Measurements from ENCODE around the gene ACER3. TPM values are rescaled to one million over a fixed set of nuclear protein-coding genes. Genes with fewer than 3 reads are reported as not detected.

Gene ACER3
- total and polyA plus RNA-seq, 2 experiments from 2014 or later, result 6.2 to 26.5 TPM

DNA sequence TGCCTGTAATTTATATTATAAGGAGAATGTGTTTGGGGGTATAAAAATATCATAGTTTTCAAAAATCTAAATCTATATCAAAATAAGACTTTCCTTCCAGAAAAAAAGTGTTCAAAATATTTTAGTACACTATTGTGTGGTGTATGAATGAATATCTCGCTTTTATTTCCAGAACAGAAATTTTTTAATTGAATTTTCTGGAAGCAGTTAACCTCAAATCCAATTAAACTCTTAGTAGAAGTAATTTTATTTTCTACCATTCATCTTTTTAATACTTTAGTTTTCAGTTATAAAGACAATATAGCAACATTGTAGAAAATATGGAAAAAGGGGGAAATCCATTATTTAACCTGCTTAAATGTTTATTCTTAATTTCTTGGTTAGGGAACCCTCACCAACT is 58.7 kb downstream of the ACER3 start (continued):
- TF ChIP-seq, protein P1, sequence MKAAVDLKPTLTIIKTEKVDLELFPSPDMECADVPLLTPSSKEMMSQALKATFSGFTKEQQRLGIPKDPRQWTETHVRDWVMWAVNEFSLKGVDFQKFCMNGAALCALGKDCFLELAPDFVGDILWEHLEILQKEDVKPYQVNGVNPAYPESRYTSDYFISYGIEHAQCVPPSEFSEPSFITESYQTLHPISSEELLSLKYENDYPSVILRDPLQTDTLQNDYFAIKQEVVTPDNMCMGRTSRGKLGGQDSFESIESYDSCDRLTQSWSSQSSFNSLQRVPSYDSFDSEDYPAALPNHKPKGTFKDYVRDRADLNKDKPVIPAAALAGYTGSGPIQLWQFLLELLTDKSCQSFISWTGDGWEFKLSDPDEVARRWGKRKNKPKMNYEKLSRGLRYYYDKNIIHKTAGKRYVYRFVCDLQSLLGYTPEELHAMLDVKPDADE (IDR thresholded peaks at IDR 0.05), result no peak
- TF ChIP-seq EZH2phosphoT487 (IDR thresholded peaks at IDR 0.05; ENCODE audit: unreplicated experiment) (no peak), ZNF114 (CRISPR knock-in tag; IDR thresholded peaks at IDR 0.05) (no peak)

DNA sequence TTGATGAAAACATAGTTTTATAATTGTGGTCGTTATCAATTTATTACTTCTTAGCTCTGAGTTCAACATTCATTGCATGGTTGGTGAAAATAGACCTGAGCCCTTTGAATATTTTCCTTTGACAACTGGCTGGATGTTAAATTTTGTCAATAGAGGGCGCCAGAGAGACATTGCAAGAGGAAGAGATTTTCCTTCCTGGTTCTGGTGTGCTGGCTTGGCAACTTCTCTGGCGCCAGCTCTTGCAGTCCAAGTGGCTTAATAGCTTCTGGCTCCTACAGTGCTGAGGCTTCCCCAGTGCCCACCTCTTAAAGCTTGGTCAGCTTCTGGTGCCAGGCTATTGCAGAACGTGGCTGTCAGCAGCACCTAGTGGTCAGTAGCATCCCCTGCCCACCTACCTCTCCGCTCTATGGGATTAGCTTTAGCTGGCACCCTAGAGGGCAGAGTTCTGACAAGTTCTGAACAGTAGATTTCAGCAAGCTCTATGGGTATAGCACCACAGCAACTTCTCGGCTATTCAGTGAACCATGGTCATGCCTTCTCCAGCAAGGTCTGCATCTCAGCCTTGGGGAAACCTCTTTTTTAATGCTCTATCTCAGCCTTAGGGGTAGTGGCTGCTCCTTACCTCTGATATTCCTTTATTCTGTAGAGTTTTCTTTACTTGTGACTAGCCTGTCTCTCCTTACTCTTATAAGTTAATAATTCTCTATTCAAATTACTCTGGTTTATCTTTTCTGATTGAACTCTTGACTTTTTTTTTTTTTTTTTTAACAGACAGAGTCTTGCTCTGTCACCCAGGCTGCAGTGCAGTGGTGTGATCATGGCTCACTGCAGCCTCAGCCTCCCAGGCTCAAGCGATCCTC is 59.4 kb downstream of the ACER3 start:
- Histone ChIP-seq H3K4me1 (ENCODE audit: insufficient read depth) (no peaks in the 10 kb centered on the region), H3F3A (replicated peaks; ENCODE audit: low read depth) (no peaks in the 10 kb centered on the region), H3K4me3 (no peak overlapping the region), H3K9me2 (ENCODE audit: insufficient read depth) (no peaks in the 10 kb centered on the region), H3K27me3 (ENCODE audit: insufficient read depth) (no peaks in the 10 kb centered on the region), H4K20me1 (replicated peaks; ENCODE audit: insufficient read depth) (no peaks in the 10 kb centered on the region; the same call in 1 of the 2 replicates), H3K79me2 (replicated peaks; ENCODE audit: insufficient read depth) (no peaks in the 10 kb centered on the region), H3K27ac (ENCODE audit: low read depth) (no peak overlapping the region), H3K4me2 (no peak overlapping the region), H3K36me3 (ENCODE audit: insufficient read depth) (no peaks in the 10 kb centered on the region), H2AFZ (no peak overlapping the region)
- TF ChIP-seq, protein P2, sequence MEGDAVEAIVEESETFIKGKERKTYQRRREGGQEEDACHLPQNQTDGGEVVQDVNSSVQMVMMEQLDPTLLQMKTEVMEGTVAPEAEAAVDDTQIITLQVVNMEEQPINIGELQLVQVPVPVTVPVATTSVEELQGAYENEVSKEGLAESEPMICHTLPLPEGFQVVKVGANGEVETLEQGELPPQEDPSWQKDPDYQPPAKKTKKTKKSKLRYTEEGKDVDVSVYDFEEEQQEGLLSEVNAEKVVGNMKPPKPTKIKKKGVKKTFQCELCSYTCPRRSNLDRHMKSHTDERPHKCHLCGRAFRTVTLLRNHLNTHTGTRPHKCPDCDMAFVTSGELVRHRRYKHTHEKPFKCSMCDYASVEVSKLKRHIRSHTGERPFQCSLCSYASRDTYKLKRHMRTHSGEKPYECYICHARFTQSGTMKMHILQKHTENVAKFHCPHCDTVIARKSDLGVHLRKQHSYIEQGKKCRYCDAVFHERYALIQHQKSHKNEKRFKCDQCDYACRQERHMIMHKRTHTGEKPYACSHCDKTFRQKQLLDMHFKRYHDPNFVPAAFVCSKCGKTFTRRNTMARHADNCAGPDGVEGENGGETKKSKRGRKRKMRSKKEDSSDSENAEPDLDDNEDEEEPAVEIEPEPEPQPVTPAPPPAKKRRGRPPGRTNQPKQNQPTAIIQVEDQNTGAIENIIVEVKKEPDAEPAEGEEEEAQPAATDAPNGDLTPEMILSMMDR (conservative IDR thresholded peaks at IDR 0.05; ENCODE audit: low read depth in 2 of 2), result peak; percentile 79 to 100
- TF ChIP-seq EZH2 (IDR thresholded peaks at IDR 0.05; ENCODE audit: low read depth, unreplicated experiment), result no peak
- TF ChIP-seq JUNB (IDR thresholded peaks at IDR 0.05; ENCODE audit: unreplicated experiment), result no peak
- Mint-ChIP-seq H3K4me1 (peaks cover 8% of the 10 kb centered on the region; the same call in 2 of the 3 replicates), H3K4me3 (no peak overlapping the region), H3K27me3 (ENCODE audit: insufficient read depth, low read depth, poor library complexity) (peaks cover 4% of the 10 kb centered on the region), H3K36me3 (ENCODE audit: low read depth) (no peaks in the 10 kb centered on the region), H3K9me3 (no peaks in the 10 kb centered on the region), H3K27ac (no peak overlapping the region)
- peak; percentile 95 for DNase-seq (ENCODE audit: low spot score)
- peak; percentile 88 for ATAC-seq

DNA sequence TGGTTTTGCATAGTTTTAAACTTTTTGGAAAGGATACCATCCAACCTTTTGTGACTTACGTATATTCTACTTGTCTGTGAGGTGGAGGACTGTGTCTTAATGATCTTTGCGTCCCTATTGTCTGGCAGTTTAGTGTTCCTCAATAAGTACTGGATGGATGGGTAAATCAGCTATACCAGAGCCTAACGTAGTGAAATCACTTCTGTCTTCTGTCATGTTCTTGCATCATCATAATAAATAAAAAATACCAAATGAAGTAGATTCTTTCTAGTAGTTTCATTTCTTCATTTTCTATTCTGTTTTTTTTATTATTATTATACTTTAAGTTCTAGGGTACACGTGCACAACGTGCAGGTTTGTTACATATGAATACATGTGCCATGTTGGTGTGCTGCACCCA is 66.4 kb downstream of the ACER3 start:
- H3K4me3 ChIP-seq, result no peak overlapping the region
- H4K20me1 ChIP-seq (replicated peaks; ENCODE audit: insufficient read depth), result no peaks in the 10 kb centered on the region; the same call in 1 of the 2 replicates
- no peaks in the 10 kb centered on the region for H3F3A ChIP-seq (replicated peaks; ENCODE audit: low read depth)
- peaks cover 19% of the 10 kb centered on the region for H3K36me3 Mint-ChIP-seq (ENCODE audit: low read depth)
- no peak overlapping the region for H3K4me3 Mint-ChIP-seq
- H3K27ac ChIP-seq (ENCODE audit: low read depth), result no peak overlapping the region
- H3K36me3 ChIP-seq (ENCODE audit: insufficient read depth), result 0 out of 2 replicates have a peak, but pooled peaks cover under 1% of the 10 kb centered on the region
- H3K9me3 Mint-ChIP-seq, result no peaks in the 10 kb centered on the region
- no peaks in the 10 kb centered on the region for H3K79me2 ChIP-seq (replicated peaks; ENCODE audit: insufficient read depth)
- no peak overlapping the region for H2AFZ ChIP-seq
- H3K4me1 ChIP-seq (ENCODE audit: insufficient read depth), result no peaks in the 10 kb centered on the region
- no peak overlapping the region for H3K27ac Mint-ChIP-seq
- ATAC-seq (no peak), DNase-seq (ENCODE audit: low spot score) (no peak)
- no peak overlapping the region for H3K4me2 ChIP-seq
- no peaks in the 10 kb centered on the region for H3K27me3 ChIP-seq (ENCODE audit: insufficient read depth)
- no peaks in the 10 kb centered on the region for H3K4me1 Mint-ChIP-seq
- no peaks in the 10 kb centered on the region for H3K9me2 ChIP-seq (ENCODE audit: insufficient read depth)
- no peaks in the 10 kb centered on the region for H3K27me3 Mint-ChIP-seq (ENCODE audit: insufficient read depth, low read depth, poor library complexity)
- TF ChIP-seq, protein P3, sequence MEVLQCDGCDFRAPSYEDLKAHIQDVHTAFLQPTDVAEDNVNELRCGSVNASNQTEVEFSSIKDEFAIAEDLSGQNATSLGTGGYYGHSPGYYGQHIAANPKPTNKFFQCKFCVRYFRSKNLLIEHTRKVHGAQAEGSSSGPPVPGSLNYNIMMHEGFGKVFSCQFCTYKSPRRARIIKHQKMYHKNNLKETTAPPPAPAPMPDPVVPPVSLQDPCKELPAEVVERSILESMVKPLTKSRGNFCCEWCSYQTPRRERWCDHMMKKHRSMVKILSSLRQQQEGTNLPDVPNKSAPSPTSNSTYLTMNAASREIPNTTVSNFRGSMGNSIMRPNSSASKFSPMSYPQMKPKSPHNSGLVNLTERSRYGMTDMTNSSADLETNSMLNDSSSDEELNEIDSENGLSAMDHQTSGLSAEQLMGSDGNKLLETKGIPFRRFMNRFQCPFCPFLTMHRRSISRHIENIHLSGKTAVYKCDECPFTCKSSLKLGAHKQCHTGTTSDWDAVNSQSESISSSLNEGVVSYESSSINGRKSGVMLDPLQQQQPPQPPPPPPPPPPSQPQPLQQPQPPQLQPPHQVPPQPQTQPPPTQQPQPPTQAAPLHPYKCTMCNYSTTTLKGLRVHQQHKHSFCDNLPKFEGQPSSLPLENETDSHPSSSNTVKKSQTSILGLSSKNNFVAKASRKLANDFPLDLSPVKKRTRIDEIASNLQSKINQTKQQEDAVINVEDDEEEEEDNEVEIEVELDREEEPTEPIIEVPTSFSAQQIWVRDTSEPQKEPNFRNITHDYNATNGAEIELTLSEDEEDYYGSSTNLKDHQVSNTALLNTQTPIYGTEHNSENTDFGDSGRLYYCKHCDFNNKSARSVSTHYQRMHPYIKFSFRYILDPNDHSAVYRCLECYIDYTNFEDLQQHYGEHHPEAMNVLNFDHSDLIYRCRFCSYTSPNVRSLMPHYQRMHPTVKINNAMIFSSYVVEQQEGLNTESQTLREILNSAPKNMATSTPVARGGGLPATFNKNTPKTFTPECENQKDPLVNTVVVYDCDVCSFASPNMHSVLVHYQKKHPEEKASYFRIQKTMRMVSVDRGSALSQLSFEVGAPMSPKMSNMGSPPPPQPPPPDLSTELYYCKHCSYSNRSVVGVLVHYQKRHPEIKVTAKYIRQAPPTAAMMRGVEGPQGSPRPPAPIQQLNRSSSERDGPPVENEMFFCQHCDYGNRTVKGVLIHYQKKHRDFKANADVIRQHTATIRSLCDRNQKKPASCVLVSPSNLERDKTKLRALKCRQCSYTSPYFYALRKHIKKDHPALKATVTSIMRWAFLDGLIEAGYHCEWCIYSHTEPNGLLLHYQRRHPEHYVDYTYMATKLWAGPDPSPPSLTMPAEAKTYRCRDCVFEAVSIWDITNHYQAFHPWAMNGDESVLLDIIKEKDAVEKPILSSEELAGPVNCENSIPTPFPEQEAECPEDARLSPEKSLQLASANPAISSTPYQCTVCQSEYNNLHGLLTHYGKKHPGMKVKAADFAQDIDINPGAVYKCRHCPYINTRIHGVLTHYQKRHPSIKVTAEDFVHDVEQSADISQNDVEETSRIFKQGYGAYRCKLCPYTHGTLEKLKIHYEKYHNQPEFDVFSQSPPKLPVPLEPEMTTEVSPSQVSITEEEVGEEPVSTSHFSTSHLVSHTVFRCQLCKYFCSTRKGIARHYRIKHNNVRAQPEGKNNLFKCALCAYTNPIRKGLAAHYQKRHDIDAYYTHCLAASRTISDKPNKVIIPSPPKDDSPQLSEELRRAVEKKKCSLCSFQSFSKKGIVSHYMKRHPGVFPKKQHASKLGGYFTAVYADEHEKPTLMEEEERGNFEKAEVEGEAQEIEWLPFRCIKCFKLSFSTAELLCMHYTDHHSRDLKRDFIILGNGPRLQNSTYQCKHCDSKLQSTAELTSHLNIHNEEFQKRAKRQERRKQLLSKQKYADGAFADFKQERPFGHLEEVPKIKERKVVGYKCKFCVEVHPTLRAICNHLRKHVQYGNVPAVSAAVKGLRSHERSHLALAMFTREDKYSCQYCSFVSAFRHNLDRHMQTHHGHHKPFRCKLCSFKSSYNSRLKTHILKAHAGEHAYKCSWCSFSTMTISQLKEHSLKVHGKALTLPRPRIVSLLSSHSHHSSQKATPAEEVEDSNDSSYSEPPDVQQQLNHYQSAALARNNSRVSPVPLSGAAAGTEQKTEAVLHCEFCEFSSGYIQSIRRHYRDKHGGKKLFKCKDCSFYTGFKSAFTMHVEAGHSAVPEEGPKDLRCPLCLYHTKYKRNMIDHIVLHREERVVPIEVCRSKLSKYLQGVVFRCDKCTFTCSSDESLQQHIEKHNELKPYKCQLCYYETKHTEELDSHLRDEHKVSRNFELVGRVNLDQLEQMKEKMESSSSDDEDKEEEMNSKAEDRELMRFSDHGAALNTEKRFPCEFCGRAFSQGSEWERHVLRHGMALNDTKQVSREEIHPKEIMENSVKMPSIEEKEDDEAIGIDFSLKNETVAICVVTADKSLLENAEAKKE (CRISPR knock-in tag; IDR thresholded peaks at IDR 0.05), result no peak
- TF ChIP-seq CREB1 (CRISPR knock-in tag; IDR thresholded peaks at IDR 0.05; ENCODE audit: low read depth), result no peak
- no peak for TF ChIP-seq EZH2phosphoT487 (IDR thresholded peaks at IDR 0.05; ENCODE audit: unreplicated experiment)
- TF ChIP-seq ZNF114 (CRISPR knock-in tag; IDR thresholded peaks at IDR 0.05), result no peak
- no peak for TF ChIP-seq EZH2 (IDR thresholded peaks at IDR 0.05; ENCODE audit: low read depth, unreplicated experiment)
- TF ChIP-seq NANOG (IDR thresholded peaks at IDR 0.05; ENCODE audit: borderline replicate concordance), result no peak
